ENCODE data around the gene KDM4B.

GRCh38 chr19:4935444-4935843 lies 33.5 kb upstream of the KDM4B start:
- no peak for TF ChIP-seq POLR2AphosphoS5 (IDR thresholded peaks at IDR 0.05)
- no peak for TF ChIP-seq CTCF (IDR thresholded peaks at IDR 0.05)
